GM12801 (cell line): ENCODE results near the gene LAMC2.

Source experiments
- TF ChIP-seq, protein P1 (sequence below): IDR thresholded peaks from one replicate; pipeline ENCODE4 v1.5.1; 2011; ENCODE audit warnings: control low read depth; ENCODE audit not compliant: insufficient read length; ENCODE audit errors: extremely low read depth

LAMC2 gene

DNA sequence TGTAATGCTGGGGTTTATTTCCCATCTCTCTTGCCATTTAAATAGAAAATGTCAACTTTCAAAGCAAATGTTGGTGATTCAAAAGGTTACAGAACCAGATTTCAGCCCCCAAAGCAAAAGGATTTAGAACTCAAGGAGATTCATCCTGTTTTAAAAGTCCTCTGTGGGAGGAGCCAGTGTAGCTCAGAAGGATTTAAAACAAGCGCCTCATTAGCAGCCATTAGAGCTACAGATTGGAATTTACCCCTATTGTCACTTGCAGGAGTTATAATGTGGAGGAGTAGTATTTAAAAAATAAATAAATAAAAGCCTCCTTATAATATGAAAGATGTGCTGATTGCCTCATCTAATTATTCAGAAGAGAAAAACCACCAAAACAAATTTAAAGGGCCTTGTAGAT lies 107.8 kb downstream of the LAMC2 start:
- TF ChIP-seq, protein P1, sequence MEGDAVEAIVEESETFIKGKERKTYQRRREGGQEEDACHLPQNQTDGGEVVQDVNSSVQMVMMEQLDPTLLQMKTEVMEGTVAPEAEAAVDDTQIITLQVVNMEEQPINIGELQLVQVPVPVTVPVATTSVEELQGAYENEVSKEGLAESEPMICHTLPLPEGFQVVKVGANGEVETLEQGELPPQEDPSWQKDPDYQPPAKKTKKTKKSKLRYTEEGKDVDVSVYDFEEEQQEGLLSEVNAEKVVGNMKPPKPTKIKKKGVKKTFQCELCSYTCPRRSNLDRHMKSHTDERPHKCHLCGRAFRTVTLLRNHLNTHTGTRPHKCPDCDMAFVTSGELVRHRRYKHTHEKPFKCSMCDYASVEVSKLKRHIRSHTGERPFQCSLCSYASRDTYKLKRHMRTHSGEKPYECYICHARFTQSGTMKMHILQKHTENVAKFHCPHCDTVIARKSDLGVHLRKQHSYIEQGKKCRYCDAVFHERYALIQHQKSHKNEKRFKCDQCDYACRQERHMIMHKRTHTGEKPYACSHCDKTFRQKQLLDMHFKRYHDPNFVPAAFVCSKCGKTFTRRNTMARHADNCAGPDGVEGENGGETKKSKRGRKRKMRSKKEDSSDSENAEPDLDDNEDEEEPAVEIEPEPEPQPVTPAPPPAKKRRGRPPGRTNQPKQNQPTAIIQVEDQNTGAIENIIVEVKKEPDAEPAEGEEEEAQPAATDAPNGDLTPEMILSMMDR = no peak
